Endothelial cell of umbilical vein (primary cell): ENCODE measurements around the gene SLC39A13. TPM values are rescaled to one million over a fixed set of nuclear protein-coding genes. Genes with fewer than 3 reads are reported as not detected.
A peak's percentile ranks its signal among the peaks of the same experiment; 100 is the strongest.
"Not testable (repeated sequence)": the region's sequence is repeated elsewhere in the genome, so short reads cannot be mapped to it uniquely, and the experiment has no call there.

ENCODE experiments used
- BruUV-seq: library from RNA; stranded (reverse); fragments of 400-500 nt; replicated peaks from 2 replicates; lab custom pipeline; 2021; lab: Mats Ljungman, UMichigan
- CTCF ChIA-PET: fragments of 300-600, 350-600 bp; sonication (Branson Sonifier 250); formaldehyde crosslinking; loops from one replicate; lab custom pipeline; 2021; ENCODE audit warnings: antibody characterized with exemption, inconsistent platforms; lab: Charles Lee
- POLR2A ChIA-PET: fragments of 300-600, 350-600 bp; sonication (Branson Sonifier 250); formaldehyde crosslinking; loops from one replicate; lab custom pipeline; 2021; ENCODE audit warnings: antibody characterized with exemption, inconsistent platforms; lab: Charles Lee
- DNase-seq: peaks from one replicate; pipeline ENCODE4 v3.0.0-alpha.2; 2011; ENCODE audit warnings: low read depth, low spot score
- FAIRE-seq: peaks from 2 replicates; lab custom pipeline; 2011; peaks lifted over from hg19 to GRCh38; lab: Jason Lieb, UNC
- H2AFZ ChIP-seq: 2 replicates; pipeline ENCODE4 v1.6.0; 2012; ENCODE audit warnings: low read depth, low read length, control low read depth, inconsistent platforms
- H3K27ac ChIP-seq: 2 replicates; pipeline ENCODE4 v1.5.1; 2011; ENCODE audit warnings: low read depth, mild to moderate bottlenecking, control low read depth, low read length, moderate library complexity; ENCODE audit not compliant: insufficient read depth
- H3K27me3 ChIP-seq, 2 experiments: 2 replicates each; pipeline versions ENCODE4 v1.6.0 to v1.6.1; 2011; ENCODE audit warnings: low read length in 2 of 2, mixed read lengths in 1 of 2; ENCODE audit not compliant: control insufficient read depth in 2 of 2, insufficient read depth in 2 of 2
- H3K36me3 ChIP-seq, 2 experiments: 2 replicates in 1 of 2; 3 replicates in 1 of 2; pipeline ENCODE4 v1.5.1; 2011; ENCODE audit warnings: low read length in 2 of 2, mild to moderate bottlenecking in 1 of 2, moderate library complexity in 1 of 2; ENCODE audit not compliant: control insufficient read depth in 2 of 2, insufficient read depth in 2 of 2; ENCODE audit errors: extremely low read depth in 1 of 2
- H3K4me1 ChIP-seq: 3 replicates; pipeline ENCODE4 v1.5.1; 2011; ENCODE audit warnings: mild to moderate bottlenecking, low read length; ENCODE audit not compliant: control insufficient read depth, insufficient read depth; ENCODE audit errors: extremely low read depth
- H3K4me2 ChIP-seq: 2 replicates; pipeline ENCODE4 v1.6.1; 2011; ENCODE audit warnings: low read length, control low read depth, mixed read lengths; ENCODE audit not compliant: insufficient read depth
- H3K4me3 ChIP-seq, 3 experiments: fragments of 200-600 bp in 1 of 3; sonication (generic), shearing (Covaris generic) in 1 of 3; replicated peaks in 1 of 3; 2 replicates each; pipeline ENCODE4 v1.5.1; 2011 to 2016; ENCODE audit warnings: control low read depth in 3 of 3, low read length in 3 of 3, mild to moderate bottlenecking in 2 of 3, inconsistent platforms in 1 of 3, low read depth in 1 of 3, moderate library complexity in 1 of 3; ENCODE audit not compliant: insufficient read depth in 1 of 3
- H3K79me2 ChIP-seq: 2 replicates; pipeline ENCODE4 v1.6.0; 2012; ENCODE audit warnings: low read length, inconsistent platforms; ENCODE audit not compliant: control insufficient read depth, insufficient read depth
- H3K9ac ChIP-seq: replicated peaks from 2 replicates; pipeline ENCODE3; 2011; ENCODE audit warnings: low read length, control low read depth; ENCODE audit not compliant: insufficient read depth; ENCODE audit errors: extremely low read depth
- H3K9me1 ChIP-seq: replicated peaks from 3 replicates; pipeline ENCODE4 v1.6.0; 2011; ENCODE audit warnings: mild to moderate bottlenecking, low read length; ENCODE audit not compliant: control insufficient read depth, insufficient read depth; ENCODE audit errors: extremely low read depth
- H3K9me3 ChIP-seq: replicated peaks from 2 replicates; pipeline ENCODE4 v1.5.1; 2012; ENCODE audit warnings: low read length, inconsistent platforms; ENCODE audit not compliant: control insufficient read depth, insufficient read depth
- H4K20me1 ChIP-seq: replicated peaks from 2 replicates; pipeline ENCODE3; 2011; ENCODE audit warnings: mild to moderate bottlenecking, low read length; ENCODE audit not compliant: control insufficient read depth, insufficient read depth; ENCODE audit errors: extremely low read depth
- FOS ChIP-seq: IDR thresholded peaks from 2 replicates; pipeline ENCODE4 v1.6.1; 2011; ENCODE audit warnings: mild to moderate bottlenecking, low read length, moderate library complexity, borderline replicate concordance; ENCODE audit not compliant: insufficient read depth
- GATA2 ChIP-seq: IDR thresholded peaks from 2 replicates; pipeline ENCODE4 v1.7.0; 2011; ENCODE audit warnings: low read depth, mild to moderate bottlenecking, moderate library complexity, mixed read lengths, low read length; ENCODE audit not compliant: insufficient read length, insufficient read depth
- POLR2A ChIP-seq: IDR thresholded peaks from 2 replicates; pipeline ENCODE4 v1.6.1; 2012; ENCODE audit warnings: low read depth, mild to moderate bottlenecking, control low read depth, low read length
- dilution Hi-C: fragments of 300-500 bp; cut with MboI; formaldehyde crosslinking; loops from one replicate; pipeline ENCODE4 v1.15.0; 2019; ENCODE audit warnings: low sequenced_read_pairs; ENCODE audit not compliant: extremely low pct_ligation_motif_present
- intact Hi-C: fragments of 100-400 bp; cut with micrococcal nuclease; formaldehyde crosslinking; loops from one replicate; pipeline ENCODE4 v1.10.0; 2022
- polyA plus RNA-seq, 4 experiments: library from polyadenylated mRNA; depleted of rRNA in 3 of 4; stranded (reverse) in 3 of 4; unstranded in 1 of 4; fragments of >200 nt; gene quantifications; 2 replicates each; pipeline versions ENCODE4 v1.2.1 to v1.2.3, GENCODE V29; 2011 to 2012; ENCODE audit warnings: missing spikeins in 1 of 4
- total RNA-seq: library from RNA; stranded (reverse); gene quantifications from 2 replicates; pipeline ENCODE4 v1.2.3, GENCODE V29; 2021
- TF ChIP-seq, protein P1 (sequence below), 2 donors: IDR thresholded peaks; 1 replicate in 1 of 2; 2 replicates in 1 of 2; pipeline ENCODE4 v1.5.1; 2011; ENCODE audit warnings: low read length in 2 of 2, mild to moderate bottlenecking in 2 of 2, moderate library complexity in 2 of 2, control low read depth in 1 of 2, inconsistent platforms in 1 of 2, low read depth in 1 of 2; ENCODE audit not compliant: insufficient read depth in 1 of 2; ENCODE audit errors: extremely low read depth in 1 of 2

Gene SLC39A13
- total and polyA plus RNA-seq, 2 donors (not counting 3 experiments of a cell fraction or from before 2014, with no cell fraction given) = 91.9 to 94.3 TPM

- Histone ChIP-seq H3K9me1 (no peaks in the 10 kb centered on the region), H4K20me1 (no peaks in the 10 kb centered on the region), H3K27me3 (no peaks in the 10 kb centered on the region), H3K9me3 (no peaks in the 10 kb centered on the region), H3K79me2 (no peaks in the 10 kb centered on the region), H3K36me3 (no peaks in the 10 kb centered on the region), H3K4me1 (no peaks in the 10 kb centered on the region), H2AFZ (no peak overlapping the region), H3K27ac (no peak overlapping the region), H3K4me2 (no peak overlapping the region), H3K4me3 (no peak overlapping the region), H3K9ac (no peak overlapping the region)
- ChIA-PET POLR2A (no interaction called here), CTCF (interaction anchor here (1.5 to 2.9 kb wide), 5 partner anchors 19 to 79 kb away, joined by 7 to 18 read pairs (median 11); partner anchors contain the start of gene PSMC3)
- DNase-seq (no peak), FAIRE-seq (no peak)
- TF ChIP-seq FOS = no peak
- TF ChIP-seq GATA2 = no peak
- no peak for TF ChIP-seq POLR2A
- dilution Hi-C loops = no loop called here
- intact Hi-C loops = no loop called here
- no TSS peak for BruUV-seq
Observed at GRCh38 chr11:47453365-47453764, 45.0 kb downstream of the SLC39A13 start.

GRCh38 chr11:47454258-47454671 lies 45.9 kb downstream of the SLC39A13 start:
- H3K4me2 ChIP-seq, H3K27ac ChIP-seq, H3K9me3 ChIP-seq, dilution Hi-C loops, BruUV-seq, H3K79me2 ChIP-seq, H4K20me1 ChIP-seq, H3K4me3 ChIP-seq, H3K36me3 ChIP-seq, H3K27me3 ChIP-seq, H3K4me1 ChIP-seq, H3K9me1 ChIP-seq, H2AFZ ChIP-seq, H3K9ac ChIP-seq: not testable (repeated sequence)
- DNase-seq (peak; percentile 75), FAIRE-seq (peak; percentile 4)
- intact Hi-C loops = loop anchor here (1.0 kb wide), 2 partner anchors 46 to 80 kb away; partner anchors contain the start of gene SLC39A13
- ChIA-PET CTCF (interaction anchor here (0.6 to 2.9 kb wide), 18 partner anchors 9 to 163 kb away, joined by 3 to 18 read pairs (median 6); partner anchors contain the start of genes KBTBD4, NDUFS3, PSMC3 and SLC39A13), POLR2A (interaction anchor here (0.6 to 0.7 kb wide), 2 partner anchors 10 to 240 kb away, joined by 3 to 9 read pairs; no protein-coding TSS in a partner anchor)
- TF ChIP-seq, protein P1, sequence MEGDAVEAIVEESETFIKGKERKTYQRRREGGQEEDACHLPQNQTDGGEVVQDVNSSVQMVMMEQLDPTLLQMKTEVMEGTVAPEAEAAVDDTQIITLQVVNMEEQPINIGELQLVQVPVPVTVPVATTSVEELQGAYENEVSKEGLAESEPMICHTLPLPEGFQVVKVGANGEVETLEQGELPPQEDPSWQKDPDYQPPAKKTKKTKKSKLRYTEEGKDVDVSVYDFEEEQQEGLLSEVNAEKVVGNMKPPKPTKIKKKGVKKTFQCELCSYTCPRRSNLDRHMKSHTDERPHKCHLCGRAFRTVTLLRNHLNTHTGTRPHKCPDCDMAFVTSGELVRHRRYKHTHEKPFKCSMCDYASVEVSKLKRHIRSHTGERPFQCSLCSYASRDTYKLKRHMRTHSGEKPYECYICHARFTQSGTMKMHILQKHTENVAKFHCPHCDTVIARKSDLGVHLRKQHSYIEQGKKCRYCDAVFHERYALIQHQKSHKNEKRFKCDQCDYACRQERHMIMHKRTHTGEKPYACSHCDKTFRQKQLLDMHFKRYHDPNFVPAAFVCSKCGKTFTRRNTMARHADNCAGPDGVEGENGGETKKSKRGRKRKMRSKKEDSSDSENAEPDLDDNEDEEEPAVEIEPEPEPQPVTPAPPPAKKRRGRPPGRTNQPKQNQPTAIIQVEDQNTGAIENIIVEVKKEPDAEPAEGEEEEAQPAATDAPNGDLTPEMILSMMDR (IDR thresholded peaks at IDR 0.05; ENCODE audit: extremely low read depth in 1 of 2, insufficient read depth in 1 of 2, low read depth in 1 of 2, low read length in 2 of 2) = peak; percentile 68 to 82
